ENCODE results near the gene TOR2A.

TOR2A gene

DNA sequence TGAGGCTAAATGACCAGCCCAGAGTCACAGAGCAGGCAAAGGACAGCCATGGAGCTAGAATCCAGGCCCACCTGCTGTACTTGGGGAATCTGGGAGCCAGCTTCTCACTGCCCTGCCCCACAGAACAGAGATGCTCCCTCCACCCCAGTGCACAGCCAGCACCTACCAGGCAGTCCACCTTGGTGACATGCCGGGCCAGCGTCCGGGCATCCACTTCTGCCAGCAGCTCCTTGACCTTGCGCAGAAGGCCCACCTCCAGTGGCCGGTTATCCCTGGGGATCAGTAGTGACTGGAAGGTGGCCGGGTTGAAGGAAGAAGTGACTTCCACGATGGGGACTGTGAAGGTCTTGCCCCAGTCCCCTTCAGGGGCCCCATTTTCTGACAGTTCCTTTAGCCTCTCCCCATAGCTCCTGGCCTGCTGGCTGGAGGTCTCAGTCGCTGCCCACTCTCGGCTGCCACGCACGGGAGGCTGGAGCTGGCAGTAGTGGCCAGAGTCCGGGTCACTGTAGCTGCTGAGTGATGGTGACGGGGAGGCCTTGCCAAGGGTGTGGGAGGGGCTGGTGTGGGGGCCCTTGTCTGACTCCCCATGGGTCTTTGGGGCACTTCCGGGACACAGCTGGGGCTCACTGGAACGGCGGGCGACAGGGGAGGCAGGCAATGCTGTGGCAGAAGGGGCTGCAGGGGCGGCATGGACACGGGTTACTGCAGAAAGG is 9.5 kb upstream of the TOR2A start:
- peaks cover 2 to 12% of the 10 kb centered on the region in 2 donors for H3K27me3 ChIP-seq (ENCODE audit: control insufficient read depth in 2 of 2, insufficient read depth in 2 of 2, low read length in 2 of 2)
- H3K27ac ChIP-seq (ENCODE audit: low read depth in 2 of 2, low read length in 2 of 2) = no peak overlapping the region
- H3K9ac ChIP-seq (ENCODE audit: low read depth in 1 of 2, low read length in 2 of 2) = no peak overlapping the region
- peaks cover 5 to 7% of the 10 kb centered on the region in 2 donors for H3K4me1 ChIP-seq (ENCODE audit: control insufficient read depth in 2 of 2, insufficient read depth in 2 of 2, low read length in 2 of 2)
- H3K9me3 ChIP-seq (ENCODE audit: control insufficient read depth in 2 of 2, low read length in 2 of 2) = no peaks in the 10 kb centered on the region
- peaks cover 0 to 10% of the 10 kb centered on the region in 2 donors for H3K36me3 ChIP-seq (ENCODE audit: control insufficient read depth in 2 of 2, insufficient read depth in 2 of 2, low read length in 2 of 2)
- H3K4me3 ChIP-seq (ENCODE audit: low read length in 2 of 2) = no peak overlapping the region

DNA sequence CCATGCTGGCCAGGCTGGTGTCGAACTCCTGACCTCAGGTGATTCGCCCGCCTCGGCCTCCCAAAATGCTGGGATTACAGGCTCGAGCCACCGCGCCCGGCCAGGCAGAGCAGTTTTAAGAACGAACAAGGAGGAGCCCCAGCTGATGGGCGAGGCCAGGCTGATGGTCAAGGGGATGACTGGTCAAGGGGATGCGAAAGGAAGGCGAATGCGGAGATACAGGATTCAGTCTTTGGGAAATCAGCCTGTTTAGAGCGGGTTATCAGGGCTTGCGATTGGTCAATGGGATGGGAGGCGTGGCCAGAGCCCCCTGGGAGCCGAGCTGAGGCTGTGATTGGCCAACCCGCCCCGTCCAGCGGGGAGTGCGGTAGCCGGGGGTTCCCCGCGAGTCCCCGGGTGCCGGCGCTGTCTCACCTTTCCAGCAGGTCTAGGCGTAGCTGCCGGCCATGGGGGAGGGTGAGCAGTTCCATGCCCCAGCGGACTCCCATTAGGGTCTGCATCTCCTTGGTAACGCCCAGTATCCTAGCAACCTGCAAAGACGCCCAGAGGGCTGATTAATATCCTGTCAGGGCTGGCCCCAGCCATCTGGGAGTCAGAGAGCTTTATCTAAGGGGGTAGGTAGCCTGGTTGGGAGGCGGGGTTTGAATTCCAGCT is 7.5 kb upstream of the TOR2A start:
- Histone ChIP-seq H3K4me3 (ENCODE audit: low read length in 2 of 2) (no peak overlapping the region), H3K4me1 (ENCODE audit: control insufficient read depth in 2 of 2, insufficient read depth in 2 of 2, low read length in 2 of 2) (peaks cover 5 to 7% of the 10 kb centered on the region in 2 donors), H3K36me3 (ENCODE audit: control insufficient read depth in 2 of 2, insufficient read depth in 2 of 2, low read length in 2 of 2) (peaks cover 0 to 11% of the 10 kb centered on the region in 2 donors), H3K27ac (ENCODE audit: low read depth in 2 of 2, low read length in 2 of 2) (no peak overlapping the region), H3K9me3 (ENCODE audit: control insufficient read depth in 2 of 2, low read length in 2 of 2) (no peaks in the 10 kb centered on the region), H3K27me3 (ENCODE audit: control insufficient read depth in 2 of 2, insufficient read depth in 2 of 2, low read length in 2 of 2) (peaks cover 2 to 12% of the 10 kb centered on the region in 2 donors), H3K9ac (ENCODE audit: low read depth in 1 of 2, low read length in 2 of 2) (no peak overlapping the region)

DNA sequence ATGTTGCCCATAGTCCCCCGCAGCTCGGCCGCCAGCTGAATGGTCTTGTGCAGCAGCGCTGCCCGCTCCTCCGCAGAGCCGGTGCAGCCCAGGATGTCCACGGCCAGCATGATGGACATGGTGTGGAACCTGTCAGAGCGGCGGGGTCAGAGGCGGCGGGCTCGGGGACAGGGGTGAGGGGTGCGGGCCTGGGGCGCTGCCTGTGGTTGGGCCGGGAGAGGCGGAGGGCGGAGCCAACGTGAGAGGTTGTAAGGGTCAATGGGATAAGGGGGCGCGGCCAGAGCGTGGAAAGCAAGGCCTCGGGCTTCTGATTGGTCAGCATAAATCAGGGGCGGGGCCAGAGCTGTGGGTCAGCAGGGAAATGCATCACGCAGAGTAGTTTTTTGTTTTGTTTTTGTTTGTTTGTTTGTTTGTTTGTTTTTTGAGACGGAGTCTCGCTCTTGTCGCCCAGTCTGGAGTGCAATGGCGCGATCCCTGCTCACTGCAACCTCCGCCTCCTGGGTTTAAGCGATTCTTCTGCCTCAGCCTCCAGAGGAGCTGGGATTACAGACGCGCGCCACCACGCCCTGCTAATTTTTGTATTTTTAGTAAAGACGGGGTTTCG is 6.8 kb upstream of the TOR2A start:
- peaks cover 2 to 8% of the 10 kb centered on the region in 2 donors for H3K27me3 ChIP-seq (ENCODE audit: control insufficient read depth in 2 of 2, insufficient read depth in 2 of 2, low read length in 2 of 2)
- H3K9ac ChIP-seq (ENCODE audit: low read depth in 1 of 2, low read length in 2 of 2) = no peak overlapping the region
- H3K9me3 ChIP-seq (ENCODE audit: control insufficient read depth in 2 of 2, low read length in 2 of 2) = no peaks in the 10 kb centered on the region
- H3K4me3 ChIP-seq (ENCODE audit: low read length in 2 of 2) = no peak overlapping the region
- H3K4me1 ChIP-seq (ENCODE audit: control insufficient read depth in 2 of 2, insufficient read depth in 2 of 2, low read length in 2 of 2) = peaks cover 5 to 7% of the 10 kb centered on the region in 2 donors
- peaks cover 0 to 11% of the 10 kb centered on the region in 2 donors for H3K36me3 ChIP-seq (ENCODE audit: control insufficient read depth in 2 of 2, insufficient read depth in 2 of 2, low read length in 2 of 2)
- H3K27ac ChIP-seq (ENCODE audit: low read depth in 2 of 2, low read length in 2 of 2) = no peak overlapping the region

DNA sequence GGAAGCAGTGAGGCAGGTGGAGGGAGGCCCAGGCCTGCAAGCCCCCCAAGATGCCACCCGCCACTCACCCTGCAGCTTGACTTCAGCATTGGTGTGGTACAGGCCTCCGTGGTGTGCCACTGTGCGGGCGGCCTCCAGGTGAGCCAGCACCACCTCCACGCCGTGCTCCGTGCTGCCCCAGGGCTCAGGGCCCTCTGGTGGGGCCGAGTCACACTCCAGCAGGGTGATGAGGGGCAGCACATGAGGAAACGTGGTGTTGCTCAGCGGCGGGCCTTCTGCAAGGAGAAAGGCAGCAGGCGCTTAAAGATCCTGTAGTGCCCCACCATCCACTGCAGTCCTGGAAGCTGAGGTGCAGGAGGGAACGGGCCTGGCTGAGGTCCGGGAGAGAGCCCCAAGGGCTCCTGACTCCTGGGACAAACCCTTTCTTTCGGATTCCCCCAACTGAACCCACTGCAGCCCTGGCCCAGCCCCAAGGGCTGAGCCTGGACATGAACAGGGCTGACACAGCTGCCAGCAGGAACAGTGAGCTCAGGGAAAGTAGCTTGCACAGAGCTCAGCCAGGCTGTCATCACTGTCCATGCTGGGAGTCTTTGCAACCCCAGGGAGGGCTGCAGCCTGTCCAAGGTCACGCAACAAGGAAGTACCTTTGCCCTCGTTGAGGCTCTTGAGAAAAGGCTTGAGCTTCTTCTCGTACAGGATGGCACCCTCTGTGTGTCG is 4.7 kb upstream of the TOR2A start:
- Histone ChIP-seq H3K9me3 (ENCODE audit: control insufficient read depth in 2 of 2, low read length in 2 of 2) (no peaks in the 10 kb centered on the region), H3K9ac (ENCODE audit: low read depth in 1 of 2, low read length in 2 of 2) (no peak overlapping the region), H3K36me3 (ENCODE audit: control insufficient read depth in 2 of 2, insufficient read depth in 2 of 2, low read length in 2 of 2) (peaks cover 0 to 11% of the 10 kb centered on the region in 2 donors), H3K27me3 (ENCODE audit: control insufficient read depth in 2 of 2, insufficient read depth in 2 of 2, low read length in 2 of 2) (peaks cover 2 to 8% of the 10 kb centered on the region in 2 donors), H3K4me1 (ENCODE audit: control insufficient read depth in 2 of 2, insufficient read depth in 2 of 2, low read length in 2 of 2) (peaks cover 8 to 9% of the 10 kb centered on the region in 2 donors), H3K27ac (ENCODE audit: low read depth in 2 of 2, low read length in 2 of 2) (peak overlapping the region; percentile 3 to 42), H3K4me3 (ENCODE audit: low read length in 2 of 2) (no peak overlapping the region)

DNA sequence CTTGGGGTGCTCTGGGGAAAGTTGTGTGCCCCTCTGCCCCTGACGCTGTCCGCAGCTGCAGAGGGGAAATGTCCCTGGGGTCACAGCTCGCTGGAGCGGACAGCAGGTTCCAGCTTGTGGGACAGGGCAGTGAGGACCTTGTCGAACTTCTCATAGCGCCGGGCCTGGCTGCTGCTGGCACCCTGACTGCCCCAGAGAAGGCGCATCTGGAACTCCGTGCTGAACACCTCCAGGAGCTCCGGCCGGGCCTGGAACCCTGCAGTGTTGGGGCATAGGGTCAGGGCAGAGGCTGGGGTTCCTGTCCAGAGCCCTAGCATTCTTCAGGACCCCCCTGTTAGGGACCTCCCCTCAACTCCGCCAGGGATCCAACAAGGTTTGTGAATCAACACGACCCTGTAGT is 3.6 kb upstream of the TOR2A start:
- Histone ChIP-seq H3K27ac (ENCODE audit: low read depth in 2 of 2, low read length in 2 of 2) (no peak overlapping the region), H3K9me3 (ENCODE audit: control insufficient read depth in 2 of 2, low read length in 2 of 2) (no peaks in the 10 kb centered on the region), H3K4me3 (ENCODE audit: low read length in 2 of 2) (no peak overlapping the region), H3K4me1 (ENCODE audit: control insufficient read depth in 2 of 2, insufficient read depth in 2 of 2, low read length in 2 of 2) (peaks cover 13 to 16% of the 10 kb centered on the region in 2 donors), H3K9ac (ENCODE audit: low read depth in 1 of 2, low read length in 2 of 2) (no peak overlapping the region), H3K36me3 (ENCODE audit: control insufficient read depth in 2 of 2, insufficient read depth in 2 of 2, low read length in 2 of 2) (peaks cover 0 to 8% of the 10 kb centered on the region in 2 donors), H3K27me3 (ENCODE audit: control insufficient read depth in 2 of 2, insufficient read depth in 2 of 2, low read length in 2 of 2) (peaks cover 2 to 8% of the 10 kb centered on the region in 2 donors)

DNA sequence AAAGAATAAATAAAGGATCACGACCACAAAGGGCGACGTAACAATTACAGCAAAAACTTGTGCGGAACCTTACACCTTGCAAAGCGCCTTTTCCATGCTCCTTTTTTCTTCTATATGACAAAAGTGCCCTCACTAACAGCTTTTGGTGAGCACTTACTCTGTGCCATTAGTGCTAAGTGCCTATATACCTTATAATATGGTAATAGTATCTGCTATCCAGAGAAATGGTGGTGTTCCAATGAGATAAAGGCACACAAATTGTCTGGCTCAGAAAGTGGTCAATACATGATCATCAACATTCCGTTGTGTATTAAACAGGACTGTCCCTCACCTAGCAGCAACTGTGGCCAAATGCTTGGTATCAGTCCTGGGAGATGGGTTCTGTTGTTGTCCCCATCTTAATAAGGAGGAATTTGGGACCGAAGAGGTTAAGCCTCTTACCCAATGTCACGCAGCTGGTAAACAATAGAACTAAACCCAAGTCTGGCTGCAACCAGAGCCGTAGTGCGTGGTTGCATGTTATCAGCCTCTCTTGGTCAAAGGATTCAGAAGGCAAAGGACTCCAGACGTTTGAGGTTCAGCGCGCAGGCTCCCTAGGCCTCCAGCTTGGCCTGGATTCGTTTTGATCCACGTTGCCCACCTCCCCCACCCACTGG is 564 bp upstream of the TOR2A start:
- no peaks in the 10 kb centered on the region for H3K9me3 ChIP-seq (ENCODE audit: control insufficient read depth in 2 of 2, low read length in 2 of 2)
- H3K27me3 ChIP-seq (ENCODE audit: control insufficient read depth in 2 of 2, insufficient read depth in 2 of 2, low read length in 2 of 2) = no peaks in the 10 kb centered on the region
- peaks cover 13 to 16% of the 10 kb centered on the region in 2 donors for H3K4me1 ChIP-seq (ENCODE audit: control insufficient read depth in 2 of 2, insufficient read depth in 2 of 2, low read length in 2 of 2)
- H3K9ac ChIP-seq (ENCODE audit: low read depth in 1 of 2, low read length in 2 of 2) = no peak overlapping the region
- no peak overlapping the region for H3K27ac ChIP-seq (ENCODE audit: low read depth in 2 of 2, low read length in 2 of 2)
- H3K36me3 ChIP-seq (ENCODE audit: control insufficient read depth in 2 of 2, insufficient read depth in 2 of 2, low read length in 2 of 2) = peaks cover 0 to 10% of the 10 kb centered on the region in 2 donors
- H3K4me3 ChIP-seq (ENCODE audit: low read length in 2 of 2) = no peak overlapping the region

DNA sequence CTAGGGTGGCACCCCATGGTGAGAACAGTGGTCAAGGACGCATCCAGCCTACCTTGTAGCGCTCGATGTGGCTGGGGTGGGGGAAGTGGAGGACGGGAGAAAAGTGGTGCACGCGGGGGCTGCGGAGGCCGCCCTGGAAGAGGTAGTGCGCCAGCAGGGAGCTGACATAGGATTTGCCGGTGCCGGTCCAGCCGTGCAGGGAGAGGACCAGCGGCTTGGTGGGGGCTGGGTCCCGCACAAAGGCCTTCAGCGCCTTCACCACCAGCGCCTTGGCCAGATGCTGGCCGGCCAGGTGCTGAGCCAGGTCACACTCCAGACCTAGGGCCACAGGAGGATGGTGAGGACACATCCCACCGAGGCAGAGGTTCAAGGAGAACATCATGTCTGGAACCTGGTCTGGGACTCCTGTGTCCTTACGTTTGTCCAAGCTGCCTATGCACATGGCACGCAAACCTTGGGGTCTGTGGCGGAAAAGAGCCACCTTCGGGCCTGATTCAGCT is 797 bp downstream of the TOR2A start:
- Histone ChIP-seq H3K4me1 (ENCODE audit: control insufficient read depth in 2 of 2, insufficient read depth in 2 of 2, low read length in 2 of 2) (peaks cover 8 to 9% of the 10 kb centered on the region in 2 donors), H3K36me3 (ENCODE audit: control insufficient read depth in 2 of 2, insufficient read depth in 2 of 2, low read length in 2 of 2) (peaks cover 0 to 10% of the 10 kb centered on the region in 2 donors), H3K9me3 (ENCODE audit: control insufficient read depth in 2 of 2, low read length in 2 of 2) (no peaks in the 10 kb centered on the region), H3K9ac (ENCODE audit: low read depth in 1 of 2, low read length in 2 of 2) (peak overlapping the region; percentile 79 to 85), H3K27ac (ENCODE audit: low read depth in 2 of 2, low read length in 2 of 2) (peak overlapping the region; percentile 95), H3K4me3 (ENCODE audit: low read length in 2 of 2) (peak overlapping the region; percentile 65 to 78), H3K27me3 (ENCODE audit: control insufficient read depth in 2 of 2, insufficient read depth in 2 of 2, low read length in 2 of 2) (no peaks in the 10 kb centered on the region)

DNA sequence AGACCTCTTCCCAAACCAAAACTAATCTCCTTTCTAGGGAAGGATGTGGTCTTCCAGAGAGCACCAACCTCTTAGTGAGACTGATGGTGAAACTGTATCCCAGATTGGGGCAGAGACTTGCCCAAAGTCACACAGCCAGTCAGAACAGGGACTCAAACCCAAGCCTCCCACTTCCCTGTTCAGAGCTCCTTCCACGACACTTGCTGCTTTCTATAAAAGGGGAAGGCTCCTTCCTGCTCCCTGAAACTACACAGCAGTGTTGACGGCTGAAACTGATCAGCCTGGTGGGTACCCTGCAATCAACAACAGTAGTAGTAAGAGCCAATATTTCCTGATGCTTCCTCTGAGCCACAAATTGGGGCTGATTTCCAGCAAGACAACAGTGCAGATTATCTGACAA is 1.5 kb downstream of the TOR2A start:
- Histone ChIP-seq H3K27ac (ENCODE audit: low read depth in 2 of 2, low read length in 2 of 2) (no peak overlapping the region), H3K9ac (ENCODE audit: low read depth in 1 of 2, low read length in 2 of 2) (no peak overlapping the region), H3K36me3 (ENCODE audit: control insufficient read depth in 2 of 2, insufficient read depth in 2 of 2, low read length in 2 of 2) (peaks cover 0 to 10% of the 10 kb centered on the region in 2 donors), H3K4me3 (ENCODE audit: low read length in 2 of 2) (no peak overlapping the region), H3K4me1 (ENCODE audit: control insufficient read depth in 2 of 2, insufficient read depth in 2 of 2, low read length in 2 of 2) (peaks cover 8 to 9% of the 10 kb centered on the region in 2 donors), H3K27me3 (ENCODE audit: control insufficient read depth in 2 of 2, insufficient read depth in 2 of 2, low read length in 2 of 2) (no peaks in the 10 kb centered on the region), H3K9me3 (ENCODE audit: control insufficient read depth in 2 of 2, low read length in 2 of 2) (no peaks in the 10 kb centered on the region)

DNA sequence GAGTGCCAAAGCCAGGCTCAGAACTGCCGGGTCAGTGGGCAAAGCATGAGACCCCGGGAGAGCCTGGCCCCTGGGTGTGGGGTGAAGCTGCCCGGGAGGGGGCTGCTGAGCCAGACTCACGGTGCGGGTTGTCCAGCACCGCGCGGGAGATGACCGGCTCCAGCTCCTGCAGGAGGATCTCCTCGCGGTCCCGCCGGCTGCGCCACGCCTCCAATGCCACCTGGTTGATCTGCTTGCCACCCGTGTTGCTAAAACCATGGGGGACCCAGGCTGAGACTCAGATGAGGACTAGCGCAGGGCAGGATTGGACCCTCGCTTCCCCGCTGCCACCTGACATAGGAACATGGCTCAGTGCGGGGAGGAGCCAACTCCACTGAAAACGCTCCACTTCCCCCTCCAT is 2.6 kb downstream of the TOR2A start:
- H3K27ac ChIP-seq (ENCODE audit: low read depth in 2 of 2, low read length in 2 of 2) = no peak overlapping the region
- no peak overlapping the region for H3K9ac ChIP-seq (ENCODE audit: low read depth in 1 of 2, low read length in 2 of 2)
- no peaks in the 10 kb centered on the region for H3K27me3 ChIP-seq (ENCODE audit: control insufficient read depth in 2 of 2, insufficient read depth in 2 of 2, low read length in 2 of 2)
- H3K9me3 ChIP-seq (ENCODE audit: control insufficient read depth in 2 of 2, low read length in 2 of 2) = no peaks in the 10 kb centered on the region
- H3K36me3 ChIP-seq (ENCODE audit: control insufficient read depth in 2 of 2, insufficient read depth in 2 of 2, low read length in 2 of 2) = peaks cover 0 to 5% of the 10 kb centered on the region in 2 donors
- no peak overlapping the region for H3K4me3 ChIP-seq (ENCODE audit: low read length in 2 of 2)
- peaks cover 8 to 9% of the 10 kb centered on the region in 2 donors for H3K4me1 ChIP-seq (ENCODE audit: control insufficient read depth in 2 of 2, insufficient read depth in 2 of 2, low read length in 2 of 2)
